A673 (cell line): ENCODE data around the gene CDR2.

ENCODE experiments used
- CTCF ChIP-seq: fragments of 300-800, 200-600 bp; sonication (generic); conservative IDR thresholded peaks from 2 replicates; pipeline ENCODE4 v1.5.1; 2017; ENCODE audit warnings: low read depth, mild to moderate bottlenecking, antibody characterized with exemption, low read length, moderate library complexity, mixed read lengths
- EZH2 ChIP-seq: fragments of 200-600 bp; sonication (generic); IDR thresholded peaks from 2 replicates; pipeline ENCODE4 v1.6.1; 2017; ENCODE audit warnings: borderline replicate concordance, low read depth, mild to moderate bottlenecking, mixed read lengths, antibody characterized with exemption, low read length; ENCODE audit not compliant: poor library complexity, severe bottlenecking

- TF ChIP-seq EZH2 (no peak), CTCF (no peak)
These were observed 44.4 kb upstream of the CDR2 start for GRCh38 chr16:22418826-22419225.
